Measurements from ENCODE around the gene TMEM134.

TMEM134 gene

GRCh38 chr11:67423891-67424613 lies 45.0 kb downstream of the TMEM134 start:
- DNase-seq (ENCODE audit: low read depth) = no peak
- no peak overlapping the region for H3K4me3 ChIP-seq (ENCODE audit: low read depth, low read length)
- TF ChIP-seq MYC (IDR thresholded peaks at IDR 0.05; ENCODE audit: low read depth, low read length) (no peak), POLR2A (IDR thresholded peaks at IDR 0.05; ENCODE audit: extremely low read depth, insufficient read length) (no peak)
- TF ChIP-seq, protein P1, sequence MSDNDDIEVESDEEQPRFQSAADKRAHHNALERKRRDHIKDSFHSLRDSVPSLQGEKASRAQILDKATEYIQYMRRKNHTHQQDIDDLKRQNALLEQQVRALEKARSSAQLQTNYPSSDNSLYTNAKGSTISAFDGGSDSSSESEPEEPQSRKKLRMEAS (IDR thresholded peaks at IDR 0.05; ENCODE audit: low read depth, low read length) = no peak
- TF ChIP-seq, protein P2, sequence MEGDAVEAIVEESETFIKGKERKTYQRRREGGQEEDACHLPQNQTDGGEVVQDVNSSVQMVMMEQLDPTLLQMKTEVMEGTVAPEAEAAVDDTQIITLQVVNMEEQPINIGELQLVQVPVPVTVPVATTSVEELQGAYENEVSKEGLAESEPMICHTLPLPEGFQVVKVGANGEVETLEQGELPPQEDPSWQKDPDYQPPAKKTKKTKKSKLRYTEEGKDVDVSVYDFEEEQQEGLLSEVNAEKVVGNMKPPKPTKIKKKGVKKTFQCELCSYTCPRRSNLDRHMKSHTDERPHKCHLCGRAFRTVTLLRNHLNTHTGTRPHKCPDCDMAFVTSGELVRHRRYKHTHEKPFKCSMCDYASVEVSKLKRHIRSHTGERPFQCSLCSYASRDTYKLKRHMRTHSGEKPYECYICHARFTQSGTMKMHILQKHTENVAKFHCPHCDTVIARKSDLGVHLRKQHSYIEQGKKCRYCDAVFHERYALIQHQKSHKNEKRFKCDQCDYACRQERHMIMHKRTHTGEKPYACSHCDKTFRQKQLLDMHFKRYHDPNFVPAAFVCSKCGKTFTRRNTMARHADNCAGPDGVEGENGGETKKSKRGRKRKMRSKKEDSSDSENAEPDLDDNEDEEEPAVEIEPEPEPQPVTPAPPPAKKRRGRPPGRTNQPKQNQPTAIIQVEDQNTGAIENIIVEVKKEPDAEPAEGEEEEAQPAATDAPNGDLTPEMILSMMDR (IDR thresholded peaks at IDR 0.05; ENCODE audit: low read depth, low read length) = no peak

GRCh38 chr11:67423466-67423865 lies 45.6 kb downstream of the TMEM134 start:
- no peak for DNase-seq (ENCODE audit: low read depth)
- TF ChIP-seq MYC (IDR thresholded peaks at IDR 0.05; ENCODE audit: low read depth, low read length) = no peak
- TF ChIP-seq, protein P1 (IDR thresholded peaks at IDR 0.05; ENCODE audit: low read depth, low read length) = no peak
- TF ChIP-seq, protein P2 (IDR thresholded peaks at IDR 0.05; ENCODE audit: low read depth, low read length) = no peak
- no peak for TF ChIP-seq POLR2A (IDR thresholded peaks at IDR 0.05; ENCODE audit: extremely low read depth, insufficient read length)
- H3K4me3 ChIP-seq (ENCODE audit: low read depth, low read length) = no peak overlapping the region

- no peak for DNase-seq (ENCODE audit: low read depth)
- H3K4me3 ChIP-seq (ENCODE audit: low read depth, low read length) = no peak overlapping the region
- TF ChIP-seq MYC (IDR thresholded peaks at IDR 0.05; ENCODE audit: low read depth, low read length) = no peak
- TF ChIP-seq POLR2A (IDR thresholded peaks at IDR 0.05; ENCODE audit: extremely low read depth, insufficient read length) = no peak
- TF ChIP-seq, protein P1 (IDR thresholded peaks at IDR 0.05; ENCODE audit: low read depth, low read length) = no peak
- TF ChIP-seq, protein P2 (IDR thresholded peaks at IDR 0.05; ENCODE audit: low read depth, low read length) = no peak
These were observed 46.2 kb downstream of the TMEM134 start for GRCh38 chr11:67422891-67423290.

- no peak for DNase-seq (ENCODE audit: low read depth)
- TF ChIP-seq, protein P1 (IDR thresholded peaks at IDR 0.05; ENCODE audit: low read depth, low read length) = no peak
- TF ChIP-seq, protein P2 (IDR thresholded peaks at IDR 0.05; ENCODE audit: low read depth, low read length) = no peak
- TF ChIP-seq MYC (IDR thresholded peaks at IDR 0.05; ENCODE audit: low read depth, low read length) (no peak), POLR2A (IDR thresholded peaks at IDR 0.05; ENCODE audit: extremely low read depth, insufficient read length) (no peak)
- H3K4me3 ChIP-seq (ENCODE audit: low read depth, low read length) = no peak overlapping the region
These were observed 47.5 kb downstream of the TMEM134 start for GRCh38 chr11:67421430-67422031.

DNA sequence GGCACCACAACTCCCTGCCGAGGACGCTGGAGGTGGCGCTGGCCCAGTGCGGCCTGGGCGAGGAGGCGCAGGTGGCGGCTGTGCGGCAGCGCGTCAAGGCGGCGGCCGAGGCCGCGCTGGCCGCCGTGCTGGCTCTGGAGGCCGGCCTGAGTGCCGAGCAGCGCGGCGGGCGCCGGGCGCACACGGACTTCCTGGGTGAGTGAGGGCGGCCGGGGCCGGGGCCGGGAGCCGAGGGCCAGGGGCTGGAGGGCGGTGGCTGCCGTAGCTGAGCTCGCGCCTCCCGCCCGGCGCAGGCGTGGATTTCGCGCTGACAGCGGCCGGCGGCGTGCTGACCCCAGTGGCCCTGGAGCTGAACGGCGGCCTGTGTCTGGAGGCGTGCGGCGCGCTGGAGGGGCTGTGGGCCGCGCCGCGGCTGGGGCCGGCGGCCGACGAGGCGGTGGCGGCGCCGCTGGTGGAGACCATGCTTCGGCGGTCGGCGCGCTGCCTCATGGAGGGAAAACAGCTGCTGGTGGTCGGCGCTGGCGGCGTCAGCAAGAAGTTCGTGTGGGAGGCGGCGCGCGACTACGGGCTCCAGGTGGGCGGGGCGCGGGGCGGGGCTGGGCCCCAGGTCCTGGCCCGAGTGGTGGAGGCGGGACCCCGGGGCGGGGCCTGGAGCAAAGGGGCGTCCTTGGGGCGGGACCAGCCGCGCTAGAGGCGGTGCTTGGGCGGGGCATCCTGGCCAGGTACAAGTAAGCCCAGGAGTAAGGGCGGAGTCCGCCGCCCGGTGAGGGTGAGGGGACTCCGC lies 48.2 kb downstream of the TMEM134 start:
- TF ChIP-seq POLR2A (IDR thresholded peaks at IDR 0.05; ENCODE audit: extremely low read depth, insufficient read length) (peak; percentile 85), MYC (IDR thresholded peaks at IDR 0.05; ENCODE audit: low read depth, low read length) (peak; percentile 93)
- TF ChIP-seq, protein P2 (IDR thresholded peaks at IDR 0.05; ENCODE audit: low read depth, low read length) = no peak
- TF ChIP-seq, protein P1 (IDR thresholded peaks at IDR 0.05; ENCODE audit: low read depth, low read length) = peak; percentile 72
- peak overlapping the region; percentile 55 for H3K4me3 ChIP-seq (ENCODE audit: low read depth, low read length)

More for the DNA sequence above, 48.2 kb downstream of the TMEM134 start:
- peak; percentile 97 for DNase-seq (ENCODE audit: low read depth)

Measured in NB4 (cell line).